NCI-H2196 treated with DMSO at 0.1 percent for 48 hours (cell line): Measurements from ENCODE around the gene PPFIBP1.

Experiments
- DNase-seq: peaks from one replicate; lab custom pipeline; 2025; ENCODE audit not compliant: unreplicated experiment; lab: John Stamatoyannopoulos, UW

Gene PPFIBP1

GRCh38 chr12:27511723-27512045 is 12.3 kb upstream of the PPFIBP1 start:
- DNase-seq, result no peak

GRCh38 chr12:27513155-27513824 is 10.7 kb upstream of the PPFIBP1 start:
- no peak for DNase-seq

GRCh38 chr12:27515671-27516070 is 8.3 kb upstream of the PPFIBP1 start:
- DNase-seq, result no peak

GRCh38 chr12:27516625-27517024 is 7.4 kb upstream of the PPFIBP1 start:
- no peak for DNase-seq

GRCh38 chr12:27517546-27517945 is 6.5 kb upstream of the PPFIBP1 start:
- no peak for DNase-seq

- no peak for DNase-seq
These were observed 5.9 kb upstream of the PPFIBP1 start for GRCh38 chr12:27517961-27518665.

GRCh38 chr12:27521066-27521465 is 2.9 kb upstream of the PPFIBP1 start:
- DNase-seq, result peak; percentile 40

GRCh38 chr12:27521981-27522380 is 2.0 kb upstream of the PPFIBP1 start:
- no peak for DNase-seq

- DNase-seq, result no peak
These were observed 733 bp upstream of the PPFIBP1 start for GRCh38 chr12:27523305-27523641.

GRCh38 chr12:27524494-27524835 is 459 bp downstream of the PPFIBP1 start:
- no peak for DNase-seq

GRCh38 chr12:27524839-27525753 is 1.1 kb downstream of the PPFIBP1 start:
- no peak for DNase-seq

GRCh38 chr12:27527512-27527911 is 3.5 kb downstream of the PPFIBP1 start:
- no peak for DNase-seq

GRCh38 chr12:27528788-27529187 is 4.8 kb downstream of the PPFIBP1 start:
- no peak for DNase-seq

- DNase-seq, result no peak
These were observed 6.3 kb downstream of the PPFIBP1 start for GRCh38 chr12:27530157-27530922.

- no peak for DNase-seq
These were observed 7.9 kb downstream of the PPFIBP1 start for GRCh38 chr12:27531896-27532295.

- DNase-seq, result no peak
These were observed 10.2 kb downstream of the PPFIBP1 start for GRCh38 chr12:27534060-27534764.

- no peak for DNase-seq
These were observed 10.8 kb downstream of the PPFIBP1 start for GRCh38 chr12:27534765-27535161.

- DNase-seq, result no peak
These were observed 11.3 kb downstream of the PPFIBP1 start for GRCh38 chr12:27535318-27535717.

- no peak for DNase-seq
These were observed 14.1 kb downstream of the PPFIBP1 start for GRCh38 chr12:27537855-27538675.

- DNase-seq, result no peak
These were observed 15.2 kb downstream of the PPFIBP1 start for GRCh38 chr12:27539191-27539631.
